Left colon (tissue), 2 donors: ENCODE results near the gene SEPTIN7. TPM values are rescaled to one million over a fixed set of nuclear protein-coding genes. Genes with fewer than 3 reads are reported as not detected.

Source experiments
- ATAC-seq: fragments of 200-7000 bp; cut with Tn5 transposase; one replicate; pipeline ENCODE4 v1.9.1; 2020; ENCODE audit warnings: mild to moderate bottlenecking, moderate library complexity
- DNase-seq, 2 donors: peaks; one replicate each; pipeline ENCODE4 v3.0.0-alpha.2; 2020
- intact Hi-C, 2 donors: fragments of 100-400 bp; cut with DNase I in 1 of 2; cut with micrococcal nuclease in 1 of 2; formaldehyde crosslinking; loops; one replicate each; pipeline versions ENCODE4 v1.11.2 to v1.14.0; 2022; cut with DNase I, micrococcal nuclease
- total RNA-seq, 2 donors: library from RNA; stranded (reverse); fragmentation: NEBNext Ultra II Directional; extraction: Animal tissue kit (Norgen Biotek cat#: 25700); gene quantifications; one replicate each; pipeline ENCODE4 v1.2.1, GENCODE V29; 2021
- donor health status: DM: no; HTN: no; CAD: no.
- donor health status: DM: yes; HTN: yes; CAD: no.

Gene SEPTIN7
- total RNA-seq, 2 donors from 2014 or later: 107 to 131 TPM

GRCh38 chr7:35819954-35820703 is 19.3 kb downstream of the SEPTIN7 start:
- no peak for ATAC-seq
- intact Hi-C loops: no loop called here
- DNase-seq: no peak

- intact Hi-C loops: no loop called here
- DNase-seq: no peak
- no peak for ATAC-seq
These were observed 20.0 kb downstream of the SEPTIN7 start for GRCh38 chr7:35820858-35821257.

DNA sequence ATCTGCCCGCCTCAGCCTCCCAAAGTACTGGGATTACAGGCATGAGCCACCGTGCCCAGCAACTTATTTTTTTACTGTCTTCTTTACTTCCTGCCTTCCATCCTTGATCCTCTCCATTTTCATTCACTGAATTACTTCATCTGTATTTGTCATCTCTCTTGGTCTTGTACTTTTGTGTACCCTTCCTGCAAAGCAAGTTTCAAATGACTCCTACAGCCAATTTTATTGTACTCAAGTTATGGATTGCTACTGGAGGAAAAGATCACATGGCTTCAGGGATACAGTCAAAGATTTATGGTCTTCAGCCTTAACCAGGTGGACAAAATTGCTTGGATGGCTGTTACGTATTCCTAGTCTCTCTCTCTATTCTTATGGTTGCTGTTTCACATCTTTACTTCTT is 22.6 kb downstream of the SEPTIN7 start:
- ATAC-seq: peak; percentile 65
- intact Hi-C loops: no loop called here
- DNase-seq: no peak

- no peak for ATAC-seq
These were observed 25.1 kb downstream of the SEPTIN7 start for GRCh38 chr7:35825974-35826373.

GRCh38 chr7:35826751-35827150 is 25.9 kb downstream of the SEPTIN7 start:
- intact Hi-C loops: no loop called here
- DNase-seq: no peak
- ATAC-seq: no peak

More at GRCh38 chr7:35825974-35826373, 25.1 kb downstream of the SEPTIN7 start:
- no peak for DNase-seq
- intact Hi-C loops: no loop called here

GRCh38 chr7:35828817-35829216 is 28.0 kb downstream of the SEPTIN7 start:
- ATAC-seq (no peak), DNase-seq (no peak)
- intact Hi-C loops: no loop called here

DNA sequence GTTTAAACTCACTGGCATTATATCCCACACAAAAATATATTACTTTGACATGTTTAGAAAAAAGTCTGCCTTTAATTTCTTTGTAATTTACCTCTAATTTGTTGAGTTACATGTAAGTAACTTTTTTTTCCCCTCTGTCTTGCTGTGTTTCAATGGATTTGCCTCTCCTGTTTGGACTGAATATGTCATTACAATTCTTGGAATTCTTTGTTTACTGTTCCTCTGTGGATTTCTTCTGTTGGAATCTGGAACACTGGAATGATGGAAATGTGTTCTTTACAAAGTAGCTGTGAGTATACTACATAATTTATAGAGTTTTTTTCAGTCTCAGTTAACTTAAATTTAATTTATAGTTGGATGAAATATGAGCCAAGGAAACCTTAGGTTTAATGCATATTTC is 30.4 kb downstream of the SEPTIN7 start:
- ATAC-seq: no peak
- intact Hi-C loops: no loop called here
- DNase-seq: no peak

- ATAC-seq (no peak), DNase-seq (no peak)
- intact Hi-C loops: no loop called here
These were observed 39.3 kb downstream of the SEPTIN7 start for GRCh38 chr7:35839860-35840854.

GRCh38 chr7:35846816-35847412 is 46.1 kb downstream of the SEPTIN7 start:
- DNase-seq (no peak), ATAC-seq (no peak)
- intact Hi-C loops: no loop called here

GRCh38 chr7:35848725-35849124 is 47.9 kb downstream of the SEPTIN7 start:
- ATAC-seq (no peak), DNase-seq (no peak)
- intact Hi-C loops: no loop called here

- ATAC-seq (no peak), DNase-seq (no peak)
- intact Hi-C loops: no loop called here
These were observed 48.4 kb downstream of the SEPTIN7 start for GRCh38 chr7:35849158-35849831.

DNA sequence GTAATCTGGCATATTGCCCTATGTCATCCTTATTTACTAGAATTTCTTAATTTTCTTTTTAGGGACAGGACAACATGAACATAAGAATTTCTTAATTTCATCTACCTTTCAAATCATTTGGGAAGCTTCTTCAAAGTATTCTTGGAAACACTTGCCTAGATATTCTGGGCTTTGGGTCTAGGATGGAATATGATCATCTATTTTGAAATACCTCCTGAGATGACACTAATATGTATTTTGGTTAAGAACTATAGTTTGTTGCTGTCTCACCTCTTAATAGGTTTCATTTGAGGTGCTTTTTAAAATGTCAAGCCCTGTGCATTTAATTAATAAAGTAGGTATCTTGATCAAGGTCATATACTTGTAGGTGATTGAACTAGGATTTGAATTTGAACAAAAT is 49.1 kb downstream of the SEPTIN7 start:
- intact Hi-C loops: no loop called here
- DNase-seq: no peak
- no peak for ATAC-seq

Other genes starting within 250 kb of the SEPTIN7 start
- 10 to 100 TPM; 23.2 to 30.9 TPM for gene HERPUD2, start 105.9 kb upstream of the SEPTIN7 start, total RNA-seq